ENCODE results near the gene NUPR1. TPM values are rescaled to one million over a fixed set of nuclear protein-coding genes. Genes with fewer than 3 reads are reported as not detected.
"Not testable (repeated sequence)": the region's sequence is repeated elsewhere in the genome, so short reads cannot be mapped to it uniquely, and the experiment has no call there.

NUPR1 gene
- total RNA-seq, 3 donors from 2014 or later (not counting 1 experiment from before 2014, with no cell fraction given), result not detected

DNA sequence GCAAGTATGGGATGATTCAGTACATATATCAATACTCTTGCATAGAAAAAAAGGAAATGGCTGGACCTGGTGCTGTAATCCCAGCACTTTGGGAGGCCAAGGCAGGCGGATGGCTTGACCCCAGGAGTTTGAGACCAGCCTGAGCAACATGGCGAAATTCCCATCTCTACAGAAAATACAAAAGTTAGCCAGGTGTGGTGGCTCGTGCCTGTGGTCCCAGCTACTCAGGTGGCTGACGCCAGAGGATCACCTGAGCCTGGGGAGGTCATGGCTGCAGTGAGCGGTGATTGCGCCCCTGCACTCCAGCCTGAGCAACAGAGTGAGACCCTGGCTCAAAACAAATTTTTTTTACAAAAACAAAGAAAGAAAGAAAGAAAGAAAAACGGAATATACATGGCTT lies 7.9 kb upstream of the NUPR1 start:
- Mint-ChIP-seq H3K9me3 (no peaks in the 10 kb centered on the region), H3K27ac (no peak overlapping the region), H3K36me3 (no peaks in the 10 kb centered on the region), H3K4me1 (peaks cover 0 to 5% of the 10 kb centered on the region in 2 donors), H3K27me3 (ENCODE audit: low read depth in 2 of 2) (no peaks in the 10 kb centered on the region), H3K4me3 (no peak overlapping the region)
- ATAC-seq, result no peak
- DNase-seq, result no peak
- Histone ChIP-seq H3K27ac (ENCODE audit: low read length) (no peak overlapping the region), H3K4me1 (ENCODE audit: control insufficient read depth, insufficient read depth, low read length) (no peaks in the 10 kb centered on the region), H3K4me3 (ENCODE audit: low read length) (no peak overlapping the region), H3K27me3 (ENCODE audit: control insufficient read depth, insufficient read depth, low read length) (no peaks in the 10 kb centered on the region), H3K9me3 (ENCODE audit: control insufficient read depth, insufficient read depth, low read length) (no peaks in the 10 kb centered on the region), H3K36me3 (ENCODE audit: control insufficient read depth, insufficient read depth, low read length) (no peaks in the 10 kb centered on the region)
- TF ChIP-seq, protein P1, sequence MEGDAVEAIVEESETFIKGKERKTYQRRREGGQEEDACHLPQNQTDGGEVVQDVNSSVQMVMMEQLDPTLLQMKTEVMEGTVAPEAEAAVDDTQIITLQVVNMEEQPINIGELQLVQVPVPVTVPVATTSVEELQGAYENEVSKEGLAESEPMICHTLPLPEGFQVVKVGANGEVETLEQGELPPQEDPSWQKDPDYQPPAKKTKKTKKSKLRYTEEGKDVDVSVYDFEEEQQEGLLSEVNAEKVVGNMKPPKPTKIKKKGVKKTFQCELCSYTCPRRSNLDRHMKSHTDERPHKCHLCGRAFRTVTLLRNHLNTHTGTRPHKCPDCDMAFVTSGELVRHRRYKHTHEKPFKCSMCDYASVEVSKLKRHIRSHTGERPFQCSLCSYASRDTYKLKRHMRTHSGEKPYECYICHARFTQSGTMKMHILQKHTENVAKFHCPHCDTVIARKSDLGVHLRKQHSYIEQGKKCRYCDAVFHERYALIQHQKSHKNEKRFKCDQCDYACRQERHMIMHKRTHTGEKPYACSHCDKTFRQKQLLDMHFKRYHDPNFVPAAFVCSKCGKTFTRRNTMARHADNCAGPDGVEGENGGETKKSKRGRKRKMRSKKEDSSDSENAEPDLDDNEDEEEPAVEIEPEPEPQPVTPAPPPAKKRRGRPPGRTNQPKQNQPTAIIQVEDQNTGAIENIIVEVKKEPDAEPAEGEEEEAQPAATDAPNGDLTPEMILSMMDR (IDR thresholded peaks at IDR 0.05), result no peak
- intact Hi-C loops (cut with micrococcal nuclease), result no loop called here
- WGBS (ENCODE audit: insufficient coverage), result 92% methylated on average over 6 of the region's 7 CpGs

DNA sequence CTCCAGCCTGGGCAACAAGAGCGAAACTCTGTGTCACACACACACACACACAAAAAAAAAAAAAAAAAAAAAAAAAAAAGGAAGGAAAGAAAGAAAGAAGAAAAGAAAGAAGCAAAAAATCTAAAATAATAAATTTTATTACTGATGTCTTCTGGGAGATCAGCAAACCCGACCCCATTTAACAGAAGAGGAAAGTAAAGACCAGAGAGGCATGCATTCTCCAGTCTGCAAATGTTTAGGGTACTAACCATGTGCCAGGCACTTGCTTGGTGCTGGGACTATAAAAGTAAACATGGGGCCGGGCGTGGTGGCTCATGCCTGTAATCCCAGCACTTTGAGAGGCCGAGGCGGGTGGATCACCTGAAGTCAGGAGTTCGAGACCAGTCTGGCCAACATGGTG lies 7.2 kb upstream of the NUPR1 start:
- H3K27ac ChIP-seq (ENCODE audit: low read length); ATAC-seq; H3K4me1 ChIP-seq (ENCODE audit: control insufficient read depth, insufficient read depth, low read length); H3K36me3 Mint-ChIP-seq; DNase-seq; H3K27me3 Mint-ChIP-seq (ENCODE audit: low read depth in 2 of 2); H3K4me1 Mint-ChIP-seq; H3K4me3 ChIP-seq (ENCODE audit: low read length); H3K27ac Mint-ChIP-seq; intact Hi-C loops (cut with micrococcal nuclease); H3K4me3 Mint-ChIP-seq; H3K27me3 ChIP-seq (ENCODE audit: control insufficient read depth, insufficient read depth, low read length); H3K36me3 ChIP-seq (ENCODE audit: control insufficient read depth, insufficient read depth, low read length); H3K9me3 Mint-ChIP-seq; H3K9me3 ChIP-seq (ENCODE audit: control insufficient read depth, insufficient read depth, low read length): not testable (repeated sequence)
- WGBS (ENCODE audit: insufficient coverage), result 92% methylated on average over 6 of the region's 7 CpGs

DNA sequence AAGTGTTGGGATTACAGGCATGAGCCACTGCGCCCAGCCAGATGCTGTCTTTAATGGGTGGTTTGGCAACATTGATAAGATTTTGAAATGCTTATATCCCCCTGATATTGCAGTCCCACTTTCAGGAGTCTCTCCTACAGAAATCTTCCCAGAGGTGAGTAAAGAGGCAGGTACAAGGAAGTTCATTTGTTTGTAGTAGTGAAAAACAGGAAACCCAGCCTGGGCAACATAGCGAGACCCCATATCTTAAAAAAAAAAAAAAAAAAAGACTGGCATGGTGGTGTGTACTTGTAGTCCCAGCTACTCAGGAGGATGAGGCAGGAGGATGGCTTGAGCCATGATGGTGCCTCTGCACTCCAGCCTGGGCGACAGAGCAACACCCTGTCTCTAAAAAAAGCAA lies 6.2 kb upstream of the NUPR1 start:
- 93% methylated on average over 1 of the region's 3 CpGs for WGBS (ENCODE audit: insufficient coverage)
- Histone ChIP-seq H3K4me3 (ENCODE audit: low read length) (no peak overlapping the region), H3K36me3 (ENCODE audit: control insufficient read depth, insufficient read depth, low read length) (no peaks in the 10 kb centered on the region), H3K9me3 (ENCODE audit: control insufficient read depth, insufficient read depth, low read length) (no peaks in the 10 kb centered on the region), H3K27ac (ENCODE audit: low read length) (no peak overlapping the region), H3K4me1 (ENCODE audit: control insufficient read depth, insufficient read depth, low read length) (no peaks in the 10 kb centered on the region), H3K27me3 (ENCODE audit: control insufficient read depth, insufficient read depth, low read length) (no peaks in the 10 kb centered on the region)
- no peaks in the 10 kb centered on the region for H3K9me3 Mint-ChIP-seq
- H3K4me1 Mint-ChIP-seq, result peaks cover 0 to 5% of the 10 kb centered on the region in 2 donors
- DNase-seq, result no peak
- no peak overlapping the region for H3K27ac Mint-ChIP-seq
- intact Hi-C loops (cut with micrococcal nuclease), result no loop called here
- no peaks in the 10 kb centered on the region for H3K27me3 Mint-ChIP-seq (ENCODE audit: low read depth in 2 of 2)
- TF ChIP-seq, protein P1 (IDR thresholded peaks at IDR 0.05), result no peak
- H3K36me3 Mint-ChIP-seq, result no peaks in the 10 kb centered on the region
- no peak overlapping the region for H3K4me3 Mint-ChIP-seq
- ATAC-seq, result no peak

DNA sequence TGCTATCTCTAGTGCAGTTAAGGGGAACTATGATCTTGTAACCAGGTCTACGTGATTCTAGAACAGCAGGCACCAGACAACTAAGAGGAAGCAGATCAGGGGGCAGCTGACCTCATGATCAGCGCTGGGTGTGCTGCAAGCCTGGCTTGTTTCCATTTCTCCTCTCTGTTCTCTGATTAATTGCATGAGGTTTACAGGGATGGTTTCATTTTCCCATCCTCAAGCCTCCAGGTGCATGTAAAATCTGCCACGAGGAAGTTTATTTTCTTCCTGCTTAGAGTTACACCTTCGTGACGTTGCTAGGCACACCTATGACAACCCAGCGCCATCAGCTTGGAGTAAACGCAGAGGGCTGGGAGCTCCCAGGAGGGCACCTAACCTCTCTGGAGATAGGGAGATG lies 4.3 kb upstream of the NUPR1 start:
- ATAC-seq (peak in 2 of 3 donors; percentile 38 to 60), DNase-seq (no peak)

More for the DNA sequence above, 4.3 kb upstream of the NUPR1 start:
- no peak overlapping the region for H3K4me3 Mint-ChIP-seq
- 48% methylated on average over 7 of the region's 7 CpGs for WGBS (ENCODE audit: insufficient coverage)
- Histone ChIP-seq H3K27ac (ENCODE audit: low read length) (no peak overlapping the region), H3K9me3 (ENCODE audit: control insufficient read depth, insufficient read depth, low read length) (no peaks in the 10 kb centered on the region), H3K36me3 (ENCODE audit: control insufficient read depth, insufficient read depth, low read length) (no peaks in the 10 kb centered on the region), H3K4me1 (ENCODE audit: control insufficient read depth, insufficient read depth, low read length) (no peaks in the 10 kb centered on the region), H3K4me3 (ENCODE audit: low read length) (no peak overlapping the region), H3K27me3 (ENCODE audit: control insufficient read depth, insufficient read depth, low read length) (no peaks in the 10 kb centered on the region)
- no peak overlapping the region for H3K27ac Mint-ChIP-seq
- no peaks in the 10 kb centered on the region for H3K27me3 Mint-ChIP-seq (ENCODE audit: low read depth in 2 of 2)
- no peaks in the 10 kb centered on the region for H3K9me3 Mint-ChIP-seq
- H3K36me3 Mint-ChIP-seq, result no peaks in the 10 kb centered on the region
- intact Hi-C loops (cut with micrococcal nuclease), result no loop called here
- H3K4me1 Mint-ChIP-seq, result no peaks in the 10 kb centered on the region
- TF ChIP-seq, protein P1 (IDR thresholded peaks at IDR 0.05), result no peak
